GOT3 (cell line): ENCODE measurements around the gene SPO11.

Source experiments
- DNase-seq: peaks from one replicate; lab custom pipeline; 2025; ENCODE audit warnings: mixed read lengths; lab: John Stamatoyannopoulos, UW

Gene SPO11

GRCh38 chr20:57391439-57392301 lies 62.1 kb downstream of the SPO11 start:
- DNase-seq = no peak

- DNase-seq = no peak
Observed at GRCh38 chr20:57392512-57393271, 63.1 kb downstream of the SPO11 start.
